Measurements from ENCODE around the gene KAT2B. TPM values are rescaled to one million over a fixed set of nuclear protein-coding genes. Genes with fewer than 3 reads are reported as not detected.

The KAT2B gene
- total and polyA plus RNA-seq, 2 experiments from 2014 or later = 10.0 to 18.6 TPM

GRCh38 chr3:20095470-20095869 is 55.2 kb downstream of the KAT2B start:
- H3K9me3 ChIP-seq (ENCODE audit: low read depth) = no peaks in the 10 kb centered on the region

GRCh38 chr3:20096135-20096685 is 56.0 kb downstream of the KAT2B start:
- Histone ChIP-seq H3K4me3 (no peak overlapping the region), H3K4me1 (ENCODE audit: low read depth) (no peaks in the 10 kb centered on the region), H3K27me3 (no peaks in the 10 kb centered on the region), H3K9me3 (ENCODE audit: low read depth) (no peaks in the 10 kb centered on the region), H3K27ac (no peak overlapping the region), H3K36me3 (no peaks in the 10 kb centered on the region)
- no peak for TF ChIP-seq CTCF (IDR thresholded peaks at IDR 0.05; ENCODE audit: low read depth, low read length)
- DNase-seq (ENCODE audit: low read depth in 1 of 2, low spot score in 1 of 2) = peak in 1 of 2 donors; percentile 53

More at GRCh38 chr3:20095470-20095869, 55.2 kb downstream of the KAT2B start:
- Histone ChIP-seq H3K4me3 (no peak overlapping the region), H3K4me1 (ENCODE audit: low read depth) (no peaks in the 10 kb centered on the region), H3K27ac (no peak overlapping the region), H3K36me3 (no peaks in the 10 kb centered on the region), H3K27me3 (no peaks in the 10 kb centered on the region)
- TF ChIP-seq CTCF (IDR thresholded peaks at IDR 0.05; ENCODE audit: low read depth, low read length) = no peak
- DNase-seq (ENCODE audit: low read depth in 1 of 2, low spot score in 1 of 2) = no peak

DNA sequence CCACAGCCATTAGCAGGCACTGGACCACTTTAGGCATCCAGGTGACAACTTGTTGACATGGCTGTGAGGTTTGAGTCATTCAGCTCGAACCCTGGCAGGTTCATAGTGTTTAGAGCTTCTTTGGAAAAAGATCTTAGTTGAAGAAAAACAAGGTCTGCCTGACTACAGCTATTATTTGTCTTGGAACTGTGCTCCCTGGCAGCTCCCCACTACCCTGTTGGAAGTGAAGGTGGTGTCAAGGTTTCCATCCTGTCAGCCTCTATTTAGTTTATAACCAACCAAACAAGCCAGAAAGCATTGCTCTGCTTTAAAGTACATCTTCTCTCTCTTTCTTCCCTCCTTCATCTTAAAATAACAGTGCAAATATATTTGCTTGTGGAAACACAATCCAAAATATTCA is 56.8 kb downstream of the KAT2B start:
- H3K36me3 ChIP-seq = no peaks in the 10 kb centered on the region
- TF ChIP-seq CTCF (IDR thresholded peaks at IDR 0.05; ENCODE audit: low read depth, low read length) = no peak
- no peak overlapping the region for H3K4me3 ChIP-seq
- no peak overlapping the region for H3K27ac ChIP-seq
- no peaks in the 10 kb centered on the region for H3K4me1 ChIP-seq (ENCODE audit: low read depth)
- no peaks in the 10 kb centered on the region for H3K27me3 ChIP-seq
- DNase-seq (ENCODE audit: low read depth in 1 of 2, low spot score in 1 of 2) = no peak
- no peaks in the 10 kb centered on the region for H3K9me3 ChIP-seq (ENCODE audit: low read depth)

DNA sequence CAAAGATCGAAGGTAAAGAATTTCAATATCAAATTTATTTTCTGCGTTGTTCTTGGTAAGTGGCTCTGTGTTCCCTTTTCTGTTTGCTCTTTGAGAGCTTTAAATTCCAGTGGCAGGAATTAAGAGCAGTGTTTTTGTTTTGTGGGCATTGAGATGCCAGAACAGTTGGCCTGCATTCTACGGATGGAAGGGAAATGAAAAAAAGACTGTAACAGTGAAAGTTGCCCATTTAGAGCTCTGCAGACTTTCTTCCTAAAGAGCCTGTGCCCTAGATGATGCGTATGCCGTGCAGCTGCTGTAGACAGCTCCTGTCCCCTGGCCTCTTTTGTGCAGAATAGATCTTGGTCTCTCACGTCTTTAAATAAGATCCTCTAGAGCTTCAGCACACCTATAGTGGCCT is 58.8 kb downstream of the KAT2B start:
- DNase-seq (ENCODE audit: low read depth in 1 of 2, low spot score in 1 of 2) = no peak
- H3K4me1 ChIP-seq (ENCODE audit: low read depth) = peaks cover 6% of the 10 kb centered on the region
- no peak overlapping the region for H3K4me3 ChIP-seq
- H3K27ac ChIP-seq = no peak overlapping the region
- no peaks in the 10 kb centered on the region for H3K9me3 ChIP-seq (ENCODE audit: low read depth)
- H3K27me3 ChIP-seq = no peaks in the 10 kb centered on the region
- H3K36me3 ChIP-seq = peaks cover 3% of the 10 kb centered on the region
- no peak for TF ChIP-seq CTCF (IDR thresholded peaks at IDR 0.05; ENCODE audit: low read depth, low read length)

GRCh38 chr3:20100151-20100550 is 59.9 kb downstream of the KAT2B start:
- no peak overlapping the region for H3K4me3 ChIP-seq
- H3K4me1 ChIP-seq (ENCODE audit: low read depth) = peaks cover 6% of the 10 kb centered on the region
- no peaks in the 10 kb centered on the region for H3K27me3 ChIP-seq
- DNase-seq (ENCODE audit: low read depth in 1 of 2, low spot score in 1 of 2) = no peak
- peaks cover 3% of the 10 kb centered on the region for H3K36me3 ChIP-seq
- no peak overlapping the region for H3K27ac ChIP-seq
- no peaks in the 10 kb centered on the region for H3K9me3 ChIP-seq (ENCODE audit: low read depth)
- TF ChIP-seq CTCF (IDR thresholded peaks at IDR 0.05; ENCODE audit: low read depth, low read length) = no peak
